T-helper 1 cell treated with Interleukin-12 subunit alpha and Interleukin-12 subunit beta and Interleukin-4 antibody, amounts not matched to agents 30 ng/mL and 1 ng/mL, for 36 hours (primary cell): ENCODE measurements around the gene RBM45. TPM values are rescaled to one million over a fixed set of nuclear protein-coding genes. Genes with fewer than 3 reads are reported as not detected.

Experiments used
- intact Hi-C: fragments of 100-400 bp; cut with micrococcal nuclease; formaldehyde crosslinking; loops from one replicate; pipeline ENCODE4 v1.15.1; 2024
- total RNA-seq: library from RNA; stranded (reverse); gene quantifications from 2 replicates; pipeline ENCODE4 v1.2.3, GENCODE V29; 2022

The RBM45 gene
- total RNA-seq, 1 donor from 2014 or later, result 25.6 TPM

- intact Hi-C loops, result no loop called here
Measured at GRCh38 chr2:178155524-178155923, 43.3 kb downstream of the RBM45 start.

- intact Hi-C loops, result no loop called here
Measured at GRCh38 chr2:178157574-178157973, 45.3 kb downstream of the RBM45 start.

- intact Hi-C loops, result no loop called here
Measured at GRCh38 chr2:178159966-178160365, 47.7 kb downstream of the RBM45 start.

GRCh38 chr2:178160601-178161000, 48.4 kb downstream of the RBM45 start:
- intact Hi-C loops, result no loop called here

- intact Hi-C loops, result no loop called here
Measured at GRCh38 chr2:178163395-178163794, 51.2 kb downstream of the RBM45 start.

GRCh38 chr2:178163911-178164310, 51.7 kb downstream of the RBM45 start:
- intact Hi-C loops, result no loop called here

GRCh38 chr2:178173657-178174056, 61.4 kb downstream of the RBM45 start:
- intact Hi-C loops, result loop anchor here (2.0 kb wide), 1 partner anchor 21 kb away; the partner anchor contains the start of gene OSBPL6

GRCh38 chr2:178177066-178177679, 64.9 kb downstream of the RBM45 start:
- intact Hi-C loops, result no loop called here

Other genes starting within 250 kb of the RBM45 start
- gene PDE11A, start 39.7 kb upstream of the RBM45 start, total RNA-seq, result not detected in 2 replicates
- gene OSBPL6, start 82.1 kb downstream of the RBM45 start, total RNA-seq, result 1.1 and 1.7 TPM in 2 replicates